GM21423 (cell line): ENCODE measurements around the gene RASAL2.
"Not testable (repeated sequence)": the region's sequence is repeated elsewhere in the genome, so short reads cannot be mapped to it uniquely, and the experiment has no call there.

Experiments used
- ATAC-seq: cut with Tn5 transposase; IDR thresholded peaks from one replicate; pipeline ENCODE4 v1.9.1; 2021; ENCODE audit warnings: mild to moderate bottlenecking, moderate library complexity; ENCODE audit not compliant: unreplicated experiment

The RASAL2 gene

GRCh38 chr1:178151831-178152230 is 57.9 kb downstream of the RASAL2 start:
- ATAC-seq = no peak

- ATAC-seq = no peak
Observed at GRCh38 chr1:178155481-178156255, 61.8 kb downstream of the RASAL2 start.

- no peak for ATAC-seq
Observed at GRCh38 chr1:178160736-178161475, 67.0 kb downstream of the RASAL2 start.

GRCh38 chr1:178161516-178161915 is 67.6 kb downstream of the RASAL2 start:
- ATAC-seq = no peak

- no peak for ATAC-seq
Observed at GRCh38 chr1:178165196-178165595, 71.3 kb downstream of the RASAL2 start.

- ATAC-seq = no peak
Observed at GRCh38 chr1:178166429-178167024, 72.6 kb downstream of the RASAL2 start.

GRCh38 chr1:178168536-178168935 is 74.6 kb downstream of the RASAL2 start:
- ATAC-seq = no peak

- no peak for ATAC-seq
Observed at GRCh38 chr1:178169649-178170048, 75.7 kb downstream of the RASAL2 start.

- no peak for ATAC-seq
Observed at GRCh38 chr1:178172939-178173338, 79.0 kb downstream of the RASAL2 start.

- ATAC-seq = no peak
Observed at GRCh38 chr1:178174539-178174938, 80.6 kb downstream of the RASAL2 start.

- ATAC-seq = no peak
Observed at GRCh38 chr1:178180405-178180804, 86.5 kb downstream of the RASAL2 start.

- no peak for ATAC-seq
Observed at GRCh38 chr1:178183796-178184195, 89.9 kb downstream of the RASAL2 start.

GRCh38 chr1:178188306-178188705 is 94.4 kb downstream of the RASAL2 start:
- no peak for ATAC-seq

GRCh38 chr1:178189814-178190213 is 95.9 kb downstream of the RASAL2 start:
- ATAC-seq = peak; percentile 68

- ATAC-seq = no peak
Observed at GRCh38 chr1:178190881-178191280, 97.0 kb downstream of the RASAL2 start.

GRCh38 chr1:178192686-178193085 is 98.8 kb downstream of the RASAL2 start:
- ATAC-seq = no peak

GRCh38 chr1:178196631-178197030 is 102.7 kb downstream of the RASAL2 start:
- ATAC-seq = no peak

GRCh38 chr1:178202095-178202494 is 108.2 kb downstream of the RASAL2 start:
- not testable (repeated sequence) for ATAC-seq

- ATAC-seq = not testable (repeated sequence)
Observed at GRCh38 chr1:178202546-178202945, 108.6 kb downstream of the RASAL2 start.

GRCh38 chr1:178208269-178208856 is 114.5 kb downstream of the RASAL2 start:
- not testable (repeated sequence) for ATAC-seq

- ATAC-seq = no peak
Observed at GRCh38 chr1:178209935-178210334, 116.0 kb downstream of the RASAL2 start.
